Progenitor cell of endocrine pancreas (in vitro differentiated cells): ENCODE results near the gene DOC2B. TPM values are rescaled to one million over a fixed set of nuclear protein-coding genes. Genes with fewer than 3 reads are reported as not detected.

ENCODE experiments used
- DNase-seq: peaks from one replicate; pipeline ENCODE4 v3.0.0; 2021; ENCODE audit warnings: low spot score; ENCODE audit not compliant: unreplicated experiment
- H3K27ac Mint-ChIP-seq: 2 replicates; pipeline ENCODE4 v1.8.0; 2021; ENCODE audit warnings: mild to moderate bottlenecking, moderate library complexity, mixed read lengths
- H3K27me3 Mint-ChIP-seq: 2 replicates; pipeline ENCODE4 v1.8.0; 2021; ENCODE audit warnings: mixed read lengths
- H3K36me3 Mint-ChIP-seq: 2 replicates; pipeline ENCODE4 v1.8.0; 2022; ENCODE audit warnings: mixed read lengths; ENCODE audit not compliant: insufficient read depth
- H3K4me1 Mint-ChIP-seq: 2 replicates; pipeline ENCODE4 v1.8.0; 2021; ENCODE audit warnings: low read depth, mixed read lengths
- H3K4me3 Mint-ChIP-seq: 2 replicates; pipeline ENCODE4 v1.8.0; 2021; ENCODE audit warnings: low read depth, mild to moderate bottlenecking, moderate library complexity, mixed read lengths
- H3K9me3 Mint-ChIP-seq: 2 replicates; pipeline ENCODE4 v1.8.0; 2021; ENCODE audit warnings: low read depth, mixed read lengths
- CTCF ChIP-seq: fragments of 200-600 bp; sonication (generic); IDR thresholded peaks from one replicate; pipeline ENCODE4 v1.5.0; 2021; ENCODE audit warnings: antibody characterized with exemption, mild to moderate bottlenecking; ENCODE audit not compliant: unreplicated experiment
- total RNA-seq: library from RNA; stranded (reverse); gene quantifications from 2 replicates; pipeline ENCODE4 v1.2.1, GENCODE V29; 2021

DOC2B gene
- total RNA-seq, 1 donor from 2014 or later: 1.2 TPM

DNA sequence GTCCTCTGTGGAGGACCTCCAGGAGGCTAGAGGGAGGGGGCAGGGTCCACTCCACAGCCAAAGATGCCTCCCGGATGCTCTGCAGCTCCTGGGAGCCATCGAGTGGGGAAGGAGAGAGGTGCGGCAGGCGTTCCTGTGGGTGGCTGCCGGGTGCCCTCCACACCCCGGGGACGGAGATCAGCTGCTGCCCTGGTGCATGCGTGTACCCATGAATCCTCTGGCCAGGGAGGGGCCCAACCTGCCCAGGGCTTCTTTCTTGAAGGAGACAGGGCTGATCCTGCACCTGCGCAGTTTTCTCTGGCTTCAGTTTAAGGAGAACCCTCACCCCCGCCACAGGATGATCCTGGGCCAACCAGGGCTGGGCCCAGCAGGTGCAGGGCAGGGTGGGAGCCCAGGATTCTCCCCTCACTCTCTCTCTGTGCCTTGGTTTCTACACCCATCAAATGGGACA, 33.5 kb upstream of the DOC2B start:
- no peaks in the 10 kb centered on the region for H3K4me1 Mint-ChIP-seq
- H3K4me3 Mint-ChIP-seq: no peak overlapping the region
- no peak for TF ChIP-seq CTCF
- H3K9me3 Mint-ChIP-seq: no peaks in the 10 kb centered on the region
- H3K27me3 Mint-ChIP-seq: no peaks in the 10 kb centered on the region
- no peak overlapping the region for H3K27ac Mint-ChIP-seq
- peaks cover 6% of the 10 kb centered on the region for H3K36me3 Mint-ChIP-seq
- DNase-seq: no peak

GRCh38 chr17:213286-214105, 32.0 kb upstream of the DOC2B start:
- H3K4me3 Mint-ChIP-seq: no peak overlapping the region
- DNase-seq: no peak
- H3K36me3 Mint-ChIP-seq: peaks cover 10% of the 10 kb centered on the region
- H3K27me3 Mint-ChIP-seq: no peaks in the 10 kb centered on the region
- H3K4me1 Mint-ChIP-seq: no peaks in the 10 kb centered on the region
- no peaks in the 10 kb centered on the region for H3K9me3 Mint-ChIP-seq
- no peak for TF ChIP-seq CTCF
- H3K27ac Mint-ChIP-seq: no peak overlapping the region

DNA sequence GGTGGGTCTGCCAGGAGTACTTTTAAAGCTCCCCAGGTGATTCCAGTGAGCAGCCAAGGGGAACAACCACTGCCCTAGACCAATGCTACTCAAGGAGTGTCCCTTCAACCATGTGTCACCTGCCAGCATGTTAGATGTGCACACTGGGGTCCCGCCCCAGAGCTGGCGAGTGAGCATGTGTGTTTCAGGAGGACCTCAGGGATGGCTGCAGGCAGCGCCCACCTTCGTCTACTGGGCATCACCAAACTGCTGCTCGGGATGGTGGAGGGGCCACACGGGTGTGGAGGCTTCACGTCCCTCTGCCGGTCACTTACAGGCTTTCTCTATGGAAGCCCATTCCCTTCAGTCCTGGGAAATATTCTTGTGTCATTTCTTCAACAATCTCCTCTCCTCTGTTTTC, 29.0 kb upstream of the DOC2B start:
- Mint-ChIP-seq H3K4me3 (no peak overlapping the region), H3K36me3 (peaks cover 18% of the 10 kb centered on the region), H3K27ac (no peak overlapping the region), H3K9me3 (peaks cover 9% of the 10 kb centered on the region), H3K27me3 (no peaks in the 10 kb centered on the region), H3K4me1 (no peaks in the 10 kb centered on the region)
- no peak for TF ChIP-seq CTCF
- no peak for DNase-seq

DNA sequence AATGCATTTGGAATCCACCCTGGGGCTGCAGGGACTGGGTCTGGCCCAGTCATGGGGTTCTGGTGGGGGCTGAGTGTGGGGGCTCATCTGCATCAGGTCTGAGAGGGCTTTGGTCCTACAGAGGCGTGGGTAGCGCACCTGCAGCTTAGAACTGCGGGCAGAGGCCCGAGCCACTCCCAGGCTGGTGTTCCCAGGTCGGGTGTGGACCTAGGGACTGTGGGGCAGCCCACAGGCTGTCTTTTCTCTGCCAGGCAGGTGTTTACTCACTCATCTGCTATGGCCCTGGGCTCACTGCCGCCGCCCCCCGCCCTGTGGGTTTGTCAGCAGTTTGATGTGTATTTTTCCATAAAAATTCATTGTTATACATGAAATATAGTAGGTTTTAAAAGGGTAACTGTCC, 27.0 kb upstream of the DOC2B start:
- Mint-ChIP-seq H3K4me1 (no peaks in the 10 kb centered on the region), H3K36me3 (peaks cover 18% of the 10 kb centered on the region), H3K27me3 (no peaks in the 10 kb centered on the region), H3K27ac (no peak overlapping the region), H3K4me3 (no peak overlapping the region), H3K9me3 (peaks cover 9% of the 10 kb centered on the region)
- no peak for TF ChIP-seq CTCF
- DNase-seq: no peak

DNA sequence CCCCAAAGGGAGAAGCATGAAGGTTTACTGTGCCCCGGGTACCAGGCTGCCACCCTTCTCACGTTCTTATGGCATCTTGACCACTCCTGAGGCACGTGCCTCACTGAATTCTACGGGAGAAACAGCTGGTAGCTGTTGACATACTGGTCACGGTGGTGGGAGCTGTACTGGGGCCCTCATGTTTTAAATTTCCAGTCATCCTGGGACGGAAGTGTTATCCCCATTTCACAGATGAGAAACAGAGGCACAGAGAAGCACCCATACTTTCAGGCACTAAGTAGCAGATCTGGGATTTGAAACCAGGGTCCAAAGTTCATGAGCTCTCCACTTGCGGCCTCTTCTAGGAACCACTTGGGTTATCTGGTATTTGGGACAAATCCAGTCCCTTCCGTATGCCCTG, 26.3 kb upstream of the DOC2B start:
- peaks cover 9% of the 10 kb centered on the region for H3K9me3 Mint-ChIP-seq

More for the DNA sequence above, 26.3 kb upstream of the DOC2B start:
- Mint-ChIP-seq H3K4me1 (no peaks in the 10 kb centered on the region), H3K36me3 (peaks cover 18% of the 10 kb centered on the region), H3K4me3 (no peak overlapping the region), H3K27ac (no peak overlapping the region), H3K27me3 (no peaks in the 10 kb centered on the region)
- DNase-seq: no peak
- no peak for TF ChIP-seq CTCF
